ENCODE measurements around the gene SEPTIN5.

The SEPTIN5 gene

GRCh38 chr22:19747551-19747950 is 33.2 kb downstream of the SEPTIN5 start:
- in situ Hi-C loops (cut with HindIII; ENCODE audit: low pct_unique_long_range_greater_than_20kb, low sequenced_read_pairs), result no loop called here
- no peak for TF ChIP-seq JUND (IDR thresholded peaks at IDR 0.05; ENCODE audit: low read depth)
- DNase-seq (ENCODE audit: low read depth in 1 of 2, low spot score in 1 of 2), result no peak

- TF ChIP-seq JUND (IDR thresholded peaks at IDR 0.05; ENCODE audit: low read depth), result no peak
- no peak for DNase-seq (ENCODE audit: low read depth in 1 of 2, low spot score in 1 of 2)
- in situ Hi-C loops (cut with HindIII; ENCODE audit: low pct_unique_long_range_greater_than_20kb, low sequenced_read_pairs), result no loop called here
Observed at GRCh38 chr22:19748139-19748538, 33.8 kb downstream of the SEPTIN5 start.

GRCh38 chr22:19748991-19749664 is 34.8 kb downstream of the SEPTIN5 start:
- in situ Hi-C loops (cut with HindIII; ENCODE audit: low pct_unique_long_range_greater_than_20kb, low sequenced_read_pairs), result no loop called here
- DNase-seq (ENCODE audit: low read depth in 1 of 2, low spot score in 1 of 2), result no peak
- TF ChIP-seq JUND (IDR thresholded peaks at IDR 0.05; ENCODE audit: low read depth), result no peak

GRCh38 chr22:19749876-19750275 is 35.6 kb downstream of the SEPTIN5 start:
- no peak for TF ChIP-seq JUND (IDR thresholded peaks at IDR 0.05; ENCODE audit: low read depth)
- peak in 1 of 2 experiments; percentile 79 for DNase-seq (ENCODE audit: low read depth in 1 of 2, low spot score in 1 of 2)
- in situ Hi-C loops (cut with HindIII; ENCODE audit: low pct_unique_long_range_greater_than_20kb, low sequenced_read_pairs), result no loop called here

GRCh38 chr22:19750507-19751490 is 36.5 kb downstream of the SEPTIN5 start:
- DNase-seq (ENCODE audit: low read depth in 1 of 2, low spot score in 1 of 2), result peak; percentile 53 to 86
- no peak for TF ChIP-seq JUND (IDR thresholded peaks at IDR 0.05; ENCODE audit: low read depth)
- in situ Hi-C loops (cut with HindIII; ENCODE audit: low pct_unique_long_range_greater_than_20kb, low sequenced_read_pairs), result no loop called here

- peak in 1 of 2 experiments; percentile 36 for DNase-seq (ENCODE audit: low read depth in 1 of 2, low spot score in 1 of 2)
- in situ Hi-C loops (cut with HindIII; ENCODE audit: low pct_unique_long_range_greater_than_20kb, low sequenced_read_pairs), result no loop called here
- no peak for TF ChIP-seq JUND (IDR thresholded peaks at IDR 0.05; ENCODE audit: low read depth)
Observed at GRCh38 chr22:19751497-19752245, 37.4 kb downstream of the SEPTIN5 start.

GRCh38 chr22:19753090-19753842 is 39.0 kb downstream of the SEPTIN5 start:
- no peak for DNase-seq (ENCODE audit: low read depth in 1 of 2, low spot score in 1 of 2)
- no peak for TF ChIP-seq JUND (IDR thresholded peaks at IDR 0.05; ENCODE audit: low read depth)
- in situ Hi-C loops (cut with HindIII; ENCODE audit: low pct_unique_long_range_greater_than_20kb, low sequenced_read_pairs), result no loop called here

GRCh38 chr22:19753996-19754700 is 39.8 kb downstream of the SEPTIN5 start:
- TF ChIP-seq JUND (IDR thresholded peaks at IDR 0.05; ENCODE audit: low read depth), result no peak
- in situ Hi-C loops (cut with HindIII; ENCODE audit: low pct_unique_long_range_greater_than_20kb, low sequenced_read_pairs), result no loop called here
- DNase-seq (ENCODE audit: low read depth in 1 of 2, low spot score in 1 of 2), result no peak

GRCh38 chr22:19754701-19755144 is 40.4 kb downstream of the SEPTIN5 start:
- in situ Hi-C loops (cut with HindIII; ENCODE audit: low pct_unique_long_range_greater_than_20kb, low sequenced_read_pairs), result no loop called here
- no peak for DNase-seq (ENCODE audit: low read depth in 1 of 2, low spot score in 1 of 2)
- no peak for TF ChIP-seq JUND (IDR thresholded peaks at IDR 0.05; ENCODE audit: low read depth)

- TF ChIP-seq JUND (IDR thresholded peaks at IDR 0.05; ENCODE audit: low read depth), result no peak
Observed at GRCh38 chr22:19755145-19755710, 40.9 kb downstream of the SEPTIN5 start.

GRCh38 chr22:19755722-19756287 is 41.5 kb downstream of the SEPTIN5 start:
- TF ChIP-seq JUND (IDR thresholded peaks at IDR 0.05; ENCODE audit: low read depth), result no peak
- in situ Hi-C loops (cut with HindIII; ENCODE audit: low pct_unique_long_range_greater_than_20kb, low sequenced_read_pairs), result no loop called here
- no peak for DNase-seq (ENCODE audit: low read depth in 1 of 2, low spot score in 1 of 2)

More at GRCh38 chr22:19755145-19755710, 40.9 kb downstream of the SEPTIN5 start:
- no peak for DNase-seq (ENCODE audit: low read depth in 1 of 2, low spot score in 1 of 2)
- in situ Hi-C loops (cut with HindIII; ENCODE audit: low pct_unique_long_range_greater_than_20kb, low sequenced_read_pairs), result no loop called here
